HG02943 (cell line): ENCODE data around the gene DUXB.

ENCODE experiments used
- ATAC-seq: cut with Tn5 transposase; IDR thresholded peaks from one replicate; pipeline ENCODE4 v1.9.1; 2021; ENCODE audit warnings: mild to moderate bottlenecking, low read depth, moderate library complexity; ENCODE audit not compliant: unreplicated experiment

DUXB gene, protein sequence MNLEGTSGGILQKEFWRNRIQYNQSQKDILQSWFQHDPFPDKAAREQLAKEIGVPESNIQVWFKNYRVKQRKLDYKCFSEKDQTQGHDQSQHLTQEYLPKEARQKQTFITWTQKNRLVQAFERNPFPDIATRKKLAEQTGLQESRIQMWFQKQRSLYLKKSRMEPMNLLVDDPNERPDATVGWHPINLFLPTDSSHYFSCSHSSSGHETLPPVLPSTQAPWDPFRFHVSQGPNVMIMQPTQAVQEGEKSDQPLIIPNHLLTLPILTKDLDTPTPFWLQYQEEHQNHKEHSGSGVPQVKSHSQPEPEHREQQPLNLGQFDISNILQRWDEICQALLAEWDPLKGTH

DNA sequence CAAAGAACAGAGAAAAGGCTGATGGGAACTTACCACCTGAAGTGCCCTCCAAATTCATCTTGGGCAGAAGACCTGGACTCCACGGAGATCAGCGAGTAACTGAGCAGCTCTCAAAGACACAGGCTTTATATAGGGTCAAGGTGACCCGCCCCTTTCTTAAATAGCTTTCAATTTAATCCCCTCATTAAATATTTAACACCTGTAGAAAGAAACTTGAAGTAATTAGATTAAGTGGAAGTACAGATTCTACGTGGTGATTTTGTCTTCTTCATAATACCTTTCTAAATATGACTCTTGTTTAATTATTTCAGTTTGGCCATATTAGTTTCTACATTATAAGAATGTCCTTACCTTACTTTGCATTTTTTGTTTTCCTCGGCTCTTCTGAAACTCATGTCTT lies at the start of gene DUXB:
DUXB (minus strand) TSS at position 101 of the 400 bp plus-strand sequence; CDS start at position 58, 43 bp downstream.
- ATAC-seq, result no peak

DNA sequence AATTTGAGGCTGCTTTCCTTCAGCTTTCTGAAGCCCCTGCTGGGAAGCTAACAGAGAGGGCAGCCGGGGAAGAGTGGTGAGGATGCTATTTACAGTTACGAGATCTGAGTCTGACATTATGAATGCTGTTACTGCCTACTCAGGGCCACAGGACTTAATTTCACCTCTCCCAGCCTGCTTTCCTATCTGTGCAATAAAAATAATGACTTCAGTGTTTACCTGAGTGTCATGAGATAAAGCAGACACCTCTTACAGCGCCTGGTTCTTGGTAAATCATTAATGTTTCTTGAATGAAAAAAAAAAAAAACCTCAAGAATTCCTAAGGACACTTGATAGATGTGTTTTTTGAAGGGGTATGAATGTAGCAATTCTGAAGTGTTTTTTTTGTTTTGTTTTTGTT lies 49.3 kb upstream of the DUXB start:
- ATAC-seq, result no peak

DNA sequence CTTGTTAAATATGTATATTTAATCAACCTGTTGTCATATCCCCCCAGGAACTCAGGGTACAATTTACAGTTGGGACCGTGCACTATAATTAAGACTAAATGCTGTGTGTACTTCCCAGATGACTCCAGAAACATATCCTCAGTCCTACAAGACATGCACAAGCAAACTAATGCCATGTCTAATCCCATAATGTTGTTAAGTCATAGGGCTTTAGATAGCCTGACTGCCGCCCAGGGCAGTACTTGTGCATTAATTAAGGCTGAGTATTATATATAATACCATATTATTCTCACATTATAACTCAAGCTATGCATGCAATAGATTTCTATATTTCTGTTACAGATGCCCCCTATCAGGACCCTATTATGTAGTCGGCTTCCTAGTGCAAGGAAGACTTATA lies 45.1 kb upstream of the DUXB start:
- no peak for ATAC-seq

DNA sequence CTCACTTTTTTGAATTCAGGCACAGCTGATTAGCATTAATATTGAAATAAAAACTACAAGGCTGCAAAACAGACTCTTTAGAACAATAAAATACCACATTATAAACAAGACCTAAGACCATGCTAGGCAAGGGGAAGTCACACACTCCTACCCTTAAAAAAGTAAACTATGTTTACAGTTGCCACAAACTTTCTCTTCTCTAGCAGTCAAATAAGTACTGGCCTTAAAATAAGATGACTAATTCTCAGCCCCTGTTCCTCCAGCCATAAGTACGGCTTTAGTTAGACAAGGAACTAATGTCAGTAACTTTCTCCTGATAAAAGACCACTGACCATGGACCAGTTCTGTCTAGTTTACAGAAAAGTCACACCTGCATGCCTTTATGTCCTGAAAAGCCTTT lies 44.6 kb upstream of the DUXB start:
- ATAC-seq, result no peak

DNA sequence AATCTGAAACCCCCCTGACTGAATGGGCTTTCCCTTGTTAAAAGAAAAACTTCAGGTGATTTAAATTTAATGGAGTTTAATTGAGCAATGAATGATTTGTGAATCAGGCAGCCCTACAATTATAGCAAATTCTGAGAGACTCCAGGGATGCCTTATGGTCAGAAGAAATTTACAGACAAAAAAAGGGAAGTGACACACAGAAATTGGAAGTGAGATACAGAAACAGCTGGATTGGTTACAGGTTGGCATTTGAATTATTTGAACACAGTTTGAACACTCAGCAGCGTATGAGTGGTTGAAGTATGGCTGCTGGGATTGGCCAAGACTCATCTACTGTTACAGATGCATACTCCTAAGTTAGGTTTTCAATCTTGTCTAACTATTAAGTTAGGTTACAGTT lies 44.0 kb upstream of the DUXB start:
- no peak for ATAC-seq

DNA sequence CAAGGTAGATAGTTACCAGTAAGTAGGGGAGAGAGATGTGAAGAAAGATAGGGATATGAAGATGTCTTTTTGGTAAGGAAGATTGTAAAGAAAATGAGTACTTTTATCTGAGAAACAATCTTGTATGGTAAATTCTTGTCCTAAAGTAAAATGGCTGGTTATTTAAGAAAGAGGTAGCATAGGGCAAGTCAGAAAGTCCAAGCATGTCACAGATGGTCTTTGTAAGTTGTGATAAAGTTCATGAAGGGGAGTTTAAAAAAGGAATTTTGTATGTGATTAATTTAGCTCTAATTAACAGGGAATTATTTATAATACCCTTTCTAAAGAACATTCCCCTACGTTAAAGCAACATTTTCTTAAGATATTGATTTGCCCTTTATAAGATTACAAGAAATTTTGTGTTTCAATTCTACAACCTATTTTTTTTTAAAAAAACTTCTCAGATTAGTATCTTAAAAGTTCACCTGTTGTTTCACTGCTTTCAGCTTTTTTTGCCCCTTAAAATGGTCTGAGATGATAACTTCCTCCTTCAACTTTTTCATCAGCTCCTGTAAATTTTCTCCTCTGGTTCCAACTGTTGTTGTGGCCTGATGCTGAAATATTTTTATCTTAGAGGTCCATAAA lies 41.3 kb upstream of the DUXB start:
- ATAC-seq, result no peak

DNA sequence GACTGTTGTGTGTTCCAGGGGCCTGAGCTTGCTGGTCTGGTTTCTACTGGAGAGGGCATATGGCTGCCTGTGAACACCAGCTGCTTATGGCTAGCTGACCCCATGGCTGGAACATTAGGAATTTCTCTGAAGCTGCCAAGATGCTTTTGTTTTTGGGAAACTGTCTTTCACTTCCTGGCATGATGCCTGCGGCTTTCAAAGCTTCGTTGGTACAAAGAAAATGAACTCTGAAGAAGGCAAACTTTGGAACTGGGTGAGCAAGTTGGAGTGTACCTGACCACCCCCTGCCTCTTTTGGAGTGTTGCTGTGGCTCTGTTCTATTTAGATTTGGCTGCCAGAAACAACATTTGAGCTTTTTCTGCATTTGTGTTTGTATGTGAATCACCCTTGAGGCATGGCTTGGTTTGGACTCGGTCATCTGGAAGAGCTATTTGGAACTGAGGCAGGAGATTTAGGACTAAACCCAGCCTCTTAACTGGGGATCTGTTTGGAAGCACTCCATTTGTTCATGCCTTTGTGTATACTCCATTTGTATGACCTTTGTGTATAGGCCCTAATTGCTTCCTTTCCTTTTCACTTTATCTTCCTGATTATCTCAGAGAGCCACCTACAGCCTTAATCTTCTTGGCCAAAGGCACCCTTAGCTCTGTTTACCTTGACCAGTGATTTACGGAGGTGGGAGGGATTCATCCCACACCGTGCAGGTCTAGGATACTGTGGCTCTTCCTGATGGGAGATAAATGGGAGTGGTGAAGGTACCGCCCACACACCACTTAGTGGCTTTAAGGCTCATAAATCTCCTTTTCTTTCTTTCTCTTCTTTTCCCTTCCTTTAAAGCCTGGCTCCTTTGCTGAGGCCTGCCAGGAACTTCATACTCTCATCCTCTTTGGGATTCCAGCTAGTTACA lies 32.3 kb upstream of the DUXB start:
- no peak for ATAC-seq

DNA sequence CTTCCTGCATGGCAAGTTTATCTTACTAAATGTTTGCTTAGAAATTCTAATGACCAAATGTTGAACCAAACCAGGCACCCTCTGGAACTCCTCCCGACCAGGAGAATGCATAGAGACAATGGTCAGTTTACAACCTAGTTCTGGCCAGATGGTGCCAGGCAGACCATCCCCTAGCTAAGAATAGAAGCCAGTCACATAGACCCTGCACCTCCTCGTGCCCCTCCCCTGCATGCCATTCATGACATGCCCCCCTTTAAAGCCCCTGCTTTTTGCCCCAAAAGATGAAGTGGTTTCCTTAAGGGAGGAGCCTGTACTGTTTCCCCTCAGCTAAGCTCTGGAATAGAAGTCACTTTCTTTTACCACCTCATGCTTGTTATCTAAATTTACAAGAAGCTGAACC lies 31.6 kb upstream of the DUXB start:
- no peak for ATAC-seq

DNA sequence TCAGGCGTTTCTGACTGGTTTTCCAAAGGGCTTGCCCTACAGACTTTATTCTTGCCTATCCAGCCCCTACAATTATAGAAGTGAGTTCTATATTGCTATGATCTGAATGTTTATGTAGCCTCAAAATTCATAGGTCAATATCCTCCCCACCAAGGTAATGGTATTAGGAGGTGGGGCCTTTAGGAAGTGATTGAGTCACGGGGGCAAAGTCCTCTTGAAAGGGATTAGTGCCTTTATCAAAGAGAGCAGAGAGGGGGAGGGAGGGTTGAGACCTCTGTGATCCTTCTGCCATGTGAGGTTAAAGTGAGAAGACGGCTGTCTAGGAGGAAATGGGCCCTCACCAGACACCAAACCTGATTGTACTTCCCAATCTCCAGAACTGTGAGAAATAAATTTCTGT lies 26.0 kb upstream of the DUXB start:
- ATAC-seq, result no peak

DNA sequence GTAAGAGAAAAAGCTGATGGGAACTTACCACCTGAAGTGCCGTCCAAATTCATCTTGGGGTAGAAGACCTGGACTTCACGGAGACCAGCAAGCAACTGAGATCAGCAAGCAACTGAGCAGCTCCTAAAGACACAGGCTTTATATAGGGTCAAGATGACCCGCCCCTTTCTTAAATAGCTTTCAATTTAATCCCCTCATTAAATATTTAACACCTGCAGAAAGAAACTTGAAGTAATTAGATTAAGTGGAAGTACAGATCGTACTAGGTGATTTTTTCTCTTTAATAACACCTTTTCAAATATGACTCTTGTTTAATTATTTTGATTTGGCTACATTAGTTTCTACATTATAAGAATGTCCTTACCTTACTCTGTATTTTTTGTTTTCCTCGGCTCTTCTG lies 25.1 kb upstream of the DUXB start, which contains the start of gene CPHXL:
CPHXL (minus strand) TSS at position 101 of the 400 bp plus-strand sequence; CDS start at position 53, 48 bp downstream.
- ATAC-seq, result no peak

DNA sequence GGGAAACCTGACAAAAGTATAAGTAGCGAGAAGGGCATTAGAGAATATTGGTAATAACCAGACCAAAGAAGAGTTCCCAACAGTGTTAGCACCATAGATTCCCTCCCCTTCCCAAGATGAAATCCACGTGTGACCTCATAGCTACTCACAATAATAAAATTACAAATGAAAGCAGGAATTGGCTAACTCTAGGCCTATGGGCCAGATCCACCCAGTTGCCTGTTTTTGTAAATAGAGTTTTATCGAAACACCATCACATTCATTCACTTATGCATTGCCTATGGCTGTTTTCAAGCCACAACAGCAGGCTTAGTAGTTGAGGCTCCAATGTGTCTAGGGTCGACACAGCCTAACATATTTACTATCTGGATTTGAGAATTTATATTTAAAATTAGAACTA lies 17.2 kb upstream of the DUXB start:
- ATAC-seq, result no peak

DNA sequence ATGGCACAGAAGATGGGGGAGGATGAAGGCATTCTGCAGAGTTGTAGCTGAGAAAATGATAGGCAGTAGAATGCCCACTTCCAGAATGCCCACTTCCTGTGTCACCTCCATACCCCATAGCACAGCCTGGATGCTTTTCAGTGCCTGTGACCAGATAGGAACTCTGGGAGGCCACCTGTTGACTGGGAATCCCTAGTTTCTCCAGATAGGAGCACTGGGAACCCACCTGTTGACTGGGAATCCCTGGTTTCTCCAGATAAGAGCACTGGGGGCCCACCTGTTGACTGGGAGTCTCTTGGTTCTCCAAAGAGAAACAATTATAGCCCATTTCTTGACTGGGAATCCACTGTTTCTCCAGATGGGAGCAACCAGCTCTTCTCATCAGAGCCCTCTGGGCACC lies 13.4 kb upstream of the DUXB start:
- ATAC-seq, result no peak

DNA sequence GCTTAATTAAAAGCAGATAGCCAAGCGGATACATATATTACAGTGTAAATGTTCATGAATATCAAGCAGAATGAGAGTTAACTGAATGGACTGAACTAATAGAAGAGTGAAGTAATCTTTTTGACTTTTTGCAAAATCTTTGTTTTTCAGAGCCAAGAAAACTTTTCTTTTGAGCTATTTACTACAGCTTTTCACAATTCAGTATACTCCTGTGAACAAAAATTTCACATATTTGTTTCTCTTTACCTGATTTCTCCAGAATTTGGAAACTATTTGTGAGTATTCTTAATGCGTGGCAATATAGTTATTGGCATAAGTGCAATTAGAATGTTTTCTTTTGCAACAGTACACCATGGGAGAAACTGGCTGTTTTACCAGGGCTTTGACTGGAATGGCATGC lies 9.1 kb upstream of the DUXB start:
- no peak for ATAC-seq

DNA sequence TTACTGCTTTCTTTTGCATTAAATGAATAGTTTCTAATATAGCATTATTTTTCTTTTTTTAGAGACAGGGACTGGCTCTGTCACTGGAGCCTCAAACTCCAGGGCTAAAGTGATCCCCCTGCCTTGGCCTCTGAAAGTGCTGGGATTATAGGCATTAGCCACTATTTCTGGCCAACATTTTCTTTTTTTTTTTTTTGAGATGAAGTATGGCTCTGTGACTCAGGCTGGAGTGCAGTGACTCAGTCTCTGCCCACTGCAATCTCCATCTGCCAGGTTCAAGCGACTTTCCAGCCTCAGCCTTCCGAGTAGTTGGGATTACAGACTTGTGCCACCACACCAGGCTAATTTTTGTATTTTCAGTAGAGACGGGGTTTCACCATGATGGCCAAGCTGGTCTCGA lies 2.0 kb upstream of the DUXB start:
- no peak for ATAC-seq

DNA sequence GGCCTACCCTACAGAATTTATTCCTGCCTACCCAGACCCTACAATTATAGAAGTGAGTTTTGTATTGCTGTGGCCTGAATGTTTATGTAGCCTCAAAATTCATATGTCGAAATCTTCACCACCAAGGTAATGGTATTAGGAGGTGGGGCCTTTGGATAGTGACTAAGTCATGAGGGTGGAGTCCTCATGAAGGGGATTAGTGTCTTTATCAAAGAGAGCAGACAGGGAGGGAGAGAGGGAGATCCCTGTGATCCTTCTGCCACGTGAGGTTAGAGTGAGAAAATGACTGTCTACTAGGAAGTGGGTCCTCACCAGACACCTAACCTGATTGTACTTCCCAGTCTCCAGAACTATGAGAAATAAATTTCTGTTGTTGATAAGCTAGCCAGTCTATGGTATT lies 981 bp upstream of the DUXB start:
- no peak for ATAC-seq

DNA sequence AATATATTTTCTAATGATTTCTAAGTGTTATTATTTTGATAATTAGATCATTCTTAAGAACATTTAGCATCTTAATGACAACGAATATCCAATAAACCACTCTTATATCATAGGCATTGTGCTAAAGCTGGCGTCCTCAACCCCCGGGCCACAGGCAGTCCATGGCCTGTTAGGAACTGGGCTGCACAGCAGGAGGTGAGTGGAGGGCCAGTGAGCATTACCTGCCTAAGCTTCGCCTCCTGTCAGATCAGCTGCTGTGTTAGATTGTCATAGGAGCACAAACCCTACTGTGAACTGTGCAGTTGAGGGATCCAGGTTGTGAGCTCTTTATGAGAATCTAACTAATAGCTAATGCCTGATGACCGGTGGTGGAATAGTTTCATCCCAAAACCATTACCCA lies 3.7 kb downstream of the DUXB start:
- ATAC-seq, result no peak

DNA sequence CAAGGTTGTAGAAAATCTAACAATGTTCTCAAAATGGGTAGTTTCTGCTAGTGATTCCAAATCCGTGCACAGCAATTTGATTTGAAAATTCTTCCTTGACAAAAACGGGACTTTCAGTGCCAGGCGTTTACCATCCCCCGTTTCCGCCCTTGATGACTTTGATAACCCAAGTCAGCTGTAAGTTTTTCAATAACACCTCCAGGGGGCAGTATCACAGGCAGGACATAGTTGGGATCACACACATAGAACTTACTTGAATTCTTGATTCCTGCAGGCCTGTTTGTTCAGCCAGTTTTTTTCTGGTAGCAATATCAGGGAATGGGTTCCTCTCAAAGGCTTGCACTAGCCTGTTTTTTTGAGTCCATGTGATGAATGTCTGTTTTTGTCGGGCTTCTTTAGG lies 5.6 kb downstream of the DUXB start:
- no peak for ATAC-seq

DNA sequence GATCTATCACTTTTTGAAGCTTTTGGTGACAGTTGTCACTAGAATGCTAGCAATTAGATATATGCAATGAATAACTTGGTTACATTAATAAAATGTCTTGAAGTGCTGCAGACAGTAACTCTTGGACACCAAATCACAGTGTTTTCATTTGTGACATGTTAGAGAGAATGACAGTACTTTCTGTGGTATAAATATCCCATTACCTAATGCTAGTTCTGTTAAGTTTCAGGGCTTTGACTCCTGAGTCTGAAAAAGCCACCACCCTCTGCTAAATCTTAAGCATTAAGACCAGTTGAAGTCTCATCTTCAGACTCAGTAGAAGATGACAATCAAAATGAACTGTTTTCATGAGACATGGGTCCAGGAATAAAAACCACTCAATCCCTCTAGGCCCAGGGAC lies 13.9 kb downstream of the DUXB start:
- ATAC-seq, result no peak

DNA sequence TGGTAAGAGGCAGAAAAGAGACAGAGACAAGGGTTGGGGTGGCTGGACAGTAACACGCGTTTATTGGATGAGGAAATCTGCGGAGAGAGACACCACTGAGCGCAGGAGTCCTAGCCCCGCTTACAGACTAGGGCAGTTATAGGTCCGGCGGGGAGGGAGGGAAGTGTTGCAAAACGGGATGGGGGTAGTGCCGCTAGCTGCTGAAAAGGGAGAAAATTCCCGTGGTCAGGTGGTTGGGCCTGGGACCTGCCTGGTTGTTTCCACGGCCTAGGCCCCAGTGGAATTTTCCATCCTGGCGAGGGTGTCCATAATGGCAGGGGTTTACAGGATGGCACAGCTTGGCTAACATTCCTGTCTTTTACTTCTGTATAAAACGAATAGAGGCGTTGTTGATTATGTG lies 19.0 kb downstream of the DUXB start:
- no peak for ATAC-seq

DNA sequence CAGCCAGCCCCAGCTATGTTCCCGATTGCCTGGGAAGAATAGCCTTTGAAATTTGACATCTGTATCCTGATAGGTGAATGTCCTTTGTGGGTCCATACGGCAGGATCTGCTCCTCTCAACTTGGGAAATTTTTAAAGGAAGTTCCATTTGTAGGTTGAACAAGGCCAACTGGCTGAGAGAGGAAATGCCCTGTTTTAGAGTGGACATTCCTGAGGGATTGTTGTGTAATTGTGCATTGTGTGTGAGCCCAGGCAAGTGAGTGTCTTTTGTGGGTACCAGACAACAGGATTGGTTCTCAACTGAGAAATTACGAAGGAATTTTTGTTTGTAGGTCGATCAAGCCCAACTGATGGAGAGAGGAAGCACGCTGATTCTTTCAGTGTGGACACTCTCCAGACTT lies 21.9 kb downstream of the DUXB start:
- no peak for ATAC-seq

DNA sequence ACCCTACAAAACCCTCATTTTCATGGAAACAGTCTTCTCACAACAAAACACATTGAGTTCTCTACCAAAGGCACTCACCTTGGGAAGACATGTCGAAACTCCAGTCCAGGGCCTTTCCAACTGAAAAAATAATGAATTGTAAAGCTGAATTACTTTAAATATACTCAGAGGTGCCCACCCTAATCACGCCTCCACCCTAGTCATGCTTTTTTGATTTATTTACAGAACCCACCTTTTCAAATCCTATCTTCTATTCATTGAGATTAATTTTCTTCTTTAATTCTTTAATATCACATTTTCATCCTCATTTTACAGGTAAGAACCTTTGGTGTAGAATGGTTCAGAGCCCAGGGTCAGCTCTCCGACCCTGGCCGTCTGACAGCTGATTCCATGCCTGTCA lies 24.4 kb downstream of the DUXB start, which contains the start of gene CPHXL2:
CPHXL2 (minus strand) TSS at position 101 of the 400 bp plus-strand sequence; CDS start at position 91, 10 bp downstream.
- ATAC-seq, result no peak
